ENCODE results near the gene SLC17A1. TPM values are rescaled to one million over a fixed set of nuclear protein-coding genes. Genes with fewer than 3 reads are reported as not detected.
A peak's percentile ranks its signal among the peaks of the same experiment; 100 is the strongest.

Gene SLC17A1
- total RNA-seq, 4 donors from 2014 or later, result not detected

GRCh38 chr6:25743868-25744267, 88.0 kb downstream of the SLC17A1 start:
- H3K4me3 ChIP-seq, result no peak overlapping the region
- DNase-seq, result no peak
- H3K9me3 ChIP-seq, result no peaks in the 10 kb centered on the region
- intact Hi-C loops (cut with DNase I; ENCODE audit: low total_unique reads), result no loop called here
- H3K27me3 ChIP-seq, result no peaks in the 10 kb centered on the region
- TF ChIP-seq POLR2AphosphoS5 (IDR thresholded peaks at IDR 0.05) (peak in 1 of 3 donors; percentile 30), EP300 (IDR thresholded peaks at IDR 0.05; ENCODE audit: low read depth) (no peak)
- H3K4me1 ChIP-seq, result peaks cover 0 to 21% (median 6%) of the 10 kb centered on the region in 4 donors
- in situ Hi-C loops (cut with MboI; ENCODE audit: low pct_ligation_motif_present in 1 of 4, low pct_unique_long_range_greater_than_20kb in 1 of 4, low sequenced_read_pairs in 3 of 4), result no loop called here
- H3K36me3 ChIP-seq, result no peaks in the 10 kb centered on the region
- H3K27ac ChIP-seq, result peak overlapping the region; percentile 37 to 54 (median 42)

GRCh38 chr6:25735261-25735660, 96.6 kb downstream of the SLC17A1 start:
- Histone ChIP-seq H3K36me3 (no peaks in the 10 kb centered on the region), H3K27ac (no peak overlapping the region), H3K4me3 (no peak overlapping the region), H3K9me3 (peaks cover 7 to 8% of the 10 kb centered on the region in 2 donors), H3K27me3 (no peaks in the 10 kb centered on the region), H3K4me1 (no peaks in the 10 kb centered on the region)
- intact Hi-C loops (cut with DNase I; ENCODE audit: low total_unique reads), result no loop called here
- in situ Hi-C loops (cut with MboI; ENCODE audit: low pct_ligation_motif_present in 1 of 4, low pct_unique_long_range_greater_than_20kb in 1 of 4, low sequenced_read_pairs in 3 of 4), result no loop called here
- TF ChIP-seq POLR2AphosphoS5 (IDR thresholded peaks at IDR 0.05), result no peak
- no peak for TF ChIP-seq EP300 (IDR thresholded peaks at IDR 0.05; ENCODE audit: low read depth)
- TF ChIP-seq CTCF (IDR thresholded peaks at IDR 0.05), result no peak
- TF ChIP-seq POLR2A (IDR thresholded peaks at IDR 0.05), result no peak
- DNase-seq, result no peak

Other genes with a start within 250 kb of the SLC17A1 start
- 10 to 100 TPM in 1 of 4 donors, 1 to 10 TPM in 3; 3.6 to 13.0 (median 5.0) TPM for gene SCGN, start 179.8 kb downstream of the SLC17A1 start, total RNA-seq
- gene SLC17A4, start 77.3 kb downstream of the SLC17A1 start, total RNA-seq, result 100 to 1,000 TPM in 1 of 4 donors, 10 to 100 TPM in 2, 1 to 10 TPM in 1; 6.0 to 137 (median 62.1) TPM
- gene SLC17A3, start 42.2 kb upstream of the SLC17A1 start, total RNA-seq, result not detected
- not detected for gene SLC17A2, start 98.6 kb upstream of the SLC17A1 start, total RNA-seq
- 10 to 100 TPM in 2 of 4 donors, 1 to 10 TPM in 2; 9.4 to 14.4 (median 9.9) TPM for gene TRIM38, start 130.8 kb upstream of the SLC17A1 start, total RNA-seq